HG02798 (cell line): Measurements from ENCODE around the gene TAF11L13.

Experiments
- ATAC-seq: cut with Tn5 transposase; IDR thresholded peaks from one replicate; pipeline ENCODE4 v1.9.1; 2021; ENCODE audit warnings: mild to moderate bottlenecking; ENCODE audit not compliant: unreplicated experiment, poor library complexity

The TAF11L13 gene

DNA sequence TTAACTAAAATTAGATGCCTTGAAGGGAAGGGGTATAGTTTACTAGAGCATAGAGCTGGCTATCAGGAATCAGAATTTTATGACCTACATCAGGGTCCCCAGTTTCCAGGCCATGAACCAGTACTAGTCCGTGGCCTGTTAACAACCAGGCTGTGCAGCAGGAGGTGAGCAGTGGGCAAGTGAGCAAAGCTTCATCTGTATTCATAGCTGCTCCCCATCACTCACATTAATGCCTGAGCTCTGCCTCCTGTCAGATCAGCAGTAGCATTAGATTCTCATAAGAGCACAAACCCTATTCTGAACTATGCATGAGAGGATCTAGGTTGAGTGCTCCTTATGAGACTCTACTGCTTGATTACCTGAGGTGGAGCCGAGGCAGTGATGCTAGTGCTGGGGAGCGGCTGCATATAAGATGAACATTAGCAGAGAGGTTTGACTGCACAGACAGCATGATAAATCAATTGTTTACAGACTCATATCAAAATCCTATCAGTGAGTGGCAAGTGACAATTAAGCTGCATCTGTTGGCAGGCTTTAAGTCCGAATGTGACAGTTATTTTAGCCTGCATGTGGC is 47.0 kb downstream of the TAF11L13 start:
- no peak for ATAC-seq

DNA sequence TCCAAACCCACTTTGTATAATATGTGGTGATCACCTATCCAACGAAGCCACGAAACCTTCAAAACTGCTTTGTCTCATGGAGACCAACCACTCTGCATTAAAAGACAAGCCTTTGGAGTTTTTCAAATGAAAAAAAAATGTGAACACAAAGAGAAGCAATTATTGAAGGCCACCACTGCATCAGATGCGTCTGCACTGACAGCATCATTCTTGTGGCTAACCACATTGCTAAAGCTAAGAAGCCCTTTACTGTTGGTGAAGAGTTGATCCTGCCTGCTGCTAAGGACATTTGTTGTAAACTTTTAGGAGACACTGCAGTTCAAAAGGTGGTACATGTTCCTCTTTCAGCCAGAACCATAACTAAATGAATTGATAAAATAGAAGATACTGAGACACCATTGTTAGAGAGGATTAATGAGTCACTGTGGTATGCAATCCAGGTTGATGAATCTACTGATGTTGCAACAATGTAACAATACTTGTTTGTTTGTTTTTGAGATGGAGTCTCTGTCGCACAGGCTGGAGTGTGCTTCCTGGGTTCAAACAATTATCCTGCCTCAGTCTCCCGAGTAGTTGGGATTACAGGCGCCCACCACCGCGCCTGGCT is 47.8 kb downstream of the TAF11L13 start:
- ATAC-seq, result no peak

DNA sequence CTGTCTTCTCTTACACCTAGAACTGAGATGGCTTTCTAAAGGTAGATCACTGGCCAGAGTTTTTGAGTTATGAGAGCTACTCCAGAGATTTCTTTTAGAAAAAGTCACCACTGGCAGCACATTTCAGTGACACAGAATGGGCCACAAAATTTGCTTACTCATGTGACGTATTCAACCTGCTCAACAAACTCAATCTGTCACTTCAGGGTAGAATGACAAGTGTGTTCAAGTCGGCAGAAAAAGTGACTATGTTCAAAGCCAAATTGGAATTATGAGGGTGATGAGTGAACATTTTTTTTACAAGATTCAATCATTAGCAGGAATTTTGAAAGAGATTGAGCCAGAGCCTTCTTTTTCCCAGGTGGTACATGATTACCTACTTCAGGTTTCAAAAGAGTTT is 48.8 kb downstream of the TAF11L13 start:
- ATAC-seq, result no peak
